ENCODE measurements around the gene PDGFRB.

PDGFRB gene

DNA sequence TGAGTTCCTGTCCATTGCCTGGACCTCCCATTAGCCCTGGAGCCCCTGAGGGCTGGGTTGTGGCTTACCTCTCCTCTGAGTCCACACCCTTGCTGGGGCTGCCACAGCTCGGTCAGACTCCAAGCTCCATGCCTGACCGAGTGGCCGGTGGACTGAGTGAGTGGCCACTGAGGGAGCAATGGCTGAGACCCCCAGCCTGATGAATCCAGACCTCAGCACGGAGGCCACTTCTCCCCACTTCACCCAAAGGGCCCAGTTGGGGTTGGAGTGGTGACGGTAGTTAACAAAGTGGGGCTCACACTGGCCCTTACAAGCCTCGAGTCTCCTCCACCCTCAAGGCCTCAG lies 28.8 kb downstream of the PDGFRB start:
- no peak for DNase-seq

DNA sequence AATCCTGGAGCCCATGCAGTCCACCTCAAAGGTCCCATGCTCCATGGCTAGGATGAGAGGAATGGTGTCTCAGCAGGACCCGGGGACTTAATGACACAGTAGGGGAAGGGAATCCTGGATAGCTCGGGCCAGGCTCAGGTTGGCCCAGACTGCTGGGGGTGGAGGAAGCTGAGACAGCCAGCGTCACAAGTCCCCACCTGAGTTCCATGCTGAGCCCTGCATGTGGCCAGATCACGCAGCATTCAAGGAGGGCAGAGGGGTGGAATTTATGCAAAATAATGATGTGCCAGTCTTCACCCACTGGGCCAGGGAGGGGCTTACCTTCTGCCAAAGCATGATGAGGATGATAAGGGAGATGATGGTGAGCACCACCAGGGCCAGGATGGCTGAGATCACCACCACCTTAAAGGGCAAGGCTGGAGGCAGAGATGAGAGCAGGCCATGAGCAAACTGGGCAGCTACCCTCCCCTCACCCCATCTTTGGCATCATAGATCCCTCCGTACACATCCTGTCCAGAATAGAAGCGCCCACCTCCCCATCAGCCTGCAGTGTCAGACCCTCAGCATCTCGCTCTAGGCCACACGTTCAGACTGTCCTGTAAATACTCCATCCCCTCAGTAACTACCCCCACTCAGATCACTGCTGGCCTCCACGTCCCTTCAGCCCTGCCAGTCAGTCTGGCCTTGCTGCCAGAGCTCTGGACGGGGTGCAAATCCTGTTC lies 29.3 kb downstream of the PDGFRB start:
- no peak for DNase-seq

DNA sequence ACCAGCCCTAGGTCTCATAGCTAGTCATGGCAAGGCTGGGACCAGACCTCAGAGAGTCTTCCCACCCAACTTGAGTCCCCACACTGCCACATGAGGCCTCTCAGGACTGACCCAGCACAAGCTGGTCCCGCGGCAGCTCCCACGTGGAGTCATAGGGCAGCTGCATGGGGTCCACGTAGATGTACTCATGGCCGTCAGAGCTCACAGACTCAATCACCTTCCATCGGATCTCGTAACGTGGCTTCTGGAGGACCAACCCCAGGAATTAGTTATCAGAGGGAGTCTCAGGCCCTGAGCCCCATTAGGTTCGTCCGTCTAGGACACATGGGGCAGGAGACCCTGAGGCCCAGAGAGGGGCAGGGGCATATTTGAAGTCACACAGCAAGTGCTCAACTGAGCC lies 30.3 kb downstream of the PDGFRB start:
- DNase-seq = no peak

DNA sequence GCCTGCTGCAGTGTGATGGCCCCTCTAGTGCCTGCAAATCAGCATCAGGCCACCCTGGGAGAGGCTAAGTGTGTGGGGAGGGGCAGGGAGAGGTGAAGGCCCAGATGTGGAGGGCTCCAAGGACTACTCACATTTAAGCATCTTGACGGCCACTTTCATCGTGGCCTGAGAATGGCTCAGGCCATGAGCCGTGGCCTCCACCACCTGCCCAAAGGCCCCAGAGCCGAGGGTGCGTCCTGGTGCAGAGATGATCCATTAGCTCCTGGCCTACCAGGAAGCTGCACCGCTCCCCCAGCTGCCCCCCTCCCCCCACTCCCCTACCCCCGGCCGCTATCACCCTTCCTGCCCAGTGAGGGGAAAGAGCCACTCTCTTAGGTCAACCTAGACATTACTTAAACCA lies 31.0 kb downstream of the PDGFRB start:
- no peak for DNase-seq

DNA sequence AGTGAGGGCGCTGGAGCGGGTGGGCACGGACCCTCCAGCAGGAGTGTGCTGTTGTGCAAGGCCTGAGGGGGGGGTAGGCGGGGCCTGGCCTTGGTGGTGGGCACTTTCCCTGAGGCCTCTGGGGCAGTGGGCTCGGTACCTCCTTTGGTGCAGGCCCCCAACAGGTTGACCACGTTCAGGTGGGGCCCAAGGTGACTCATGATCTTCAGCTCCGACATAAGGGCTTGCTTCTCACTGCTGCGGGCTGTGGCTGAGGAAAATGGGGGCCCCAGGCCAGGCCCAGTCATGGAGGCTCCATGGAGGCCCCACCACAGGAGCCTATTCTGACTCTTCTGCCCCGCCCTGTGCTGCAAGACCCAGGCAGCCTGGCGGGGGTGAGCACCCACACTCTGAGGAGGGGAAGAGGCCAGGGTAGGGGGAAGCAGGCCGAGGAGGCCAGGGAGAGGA lies 31.5 kb downstream of the PDGFRB start:
- DNase-seq = no peak

DNA sequence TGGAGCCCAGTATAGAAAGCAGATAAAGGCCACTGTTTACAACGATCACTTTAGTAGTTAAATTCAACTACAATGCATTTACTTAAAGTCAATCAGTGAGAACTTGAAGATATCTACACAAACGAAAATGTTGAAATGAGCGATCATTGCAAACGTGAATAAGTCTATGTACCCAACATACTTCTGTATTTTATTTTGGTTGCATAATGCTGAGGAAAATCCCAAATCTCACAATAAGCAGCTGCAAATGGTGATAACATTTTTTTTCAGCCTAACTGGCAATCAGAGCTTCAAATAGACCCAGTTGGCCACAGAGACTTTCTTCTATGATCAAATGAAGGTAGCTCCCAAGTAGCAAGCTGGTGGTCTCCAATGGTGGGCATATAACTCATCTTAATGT lies 32.1 kb downstream of the PDGFRB start:
- no peak for DNase-seq

DNA sequence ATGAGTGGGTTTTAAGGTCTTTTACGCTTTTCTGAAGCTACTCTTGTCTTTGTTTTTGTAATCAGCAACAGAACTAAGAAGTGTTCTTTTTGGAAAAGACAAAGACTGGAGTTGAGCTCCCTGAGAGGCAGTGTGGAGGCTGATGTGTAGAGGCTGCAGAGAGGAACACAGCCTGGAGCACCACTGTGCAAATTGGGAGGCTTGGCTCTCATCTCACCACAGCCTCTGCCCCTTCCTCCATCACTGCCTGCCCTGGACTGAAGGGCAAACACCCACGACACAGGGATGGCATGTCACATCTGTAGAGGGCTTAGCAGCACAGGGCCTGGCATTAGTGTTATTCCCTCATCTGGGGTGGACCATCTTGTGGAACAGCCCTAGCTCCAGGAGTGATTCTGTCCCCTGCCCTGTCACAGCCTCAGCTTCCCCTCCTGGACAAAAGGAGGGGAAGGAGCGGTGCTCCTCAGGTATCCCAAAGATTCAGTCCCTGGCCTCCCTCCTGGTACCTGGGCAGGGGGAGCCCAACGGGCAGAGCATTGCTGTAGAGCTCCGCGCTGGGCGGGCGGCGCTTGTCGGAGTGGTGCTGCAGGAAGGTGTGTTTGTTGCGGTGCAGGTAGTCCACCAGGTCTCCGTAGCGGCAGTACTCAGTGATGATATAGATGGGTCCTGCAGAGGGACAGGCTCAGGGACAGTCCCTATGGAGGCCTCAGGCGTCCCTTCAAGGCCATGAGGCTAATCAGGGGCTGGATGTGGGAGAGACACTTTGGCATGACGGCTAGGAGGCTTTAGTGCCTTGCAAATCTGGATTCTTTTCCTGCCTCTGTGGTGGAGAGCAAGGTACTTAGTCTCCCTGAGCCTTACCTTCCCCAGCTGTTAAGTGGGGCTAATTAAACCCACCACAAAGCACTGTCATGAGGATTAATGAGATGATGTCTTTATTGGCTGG lies 32.8 kb downstream of the PDGFRB start:
- DNase-seq = no peak

DNA sequence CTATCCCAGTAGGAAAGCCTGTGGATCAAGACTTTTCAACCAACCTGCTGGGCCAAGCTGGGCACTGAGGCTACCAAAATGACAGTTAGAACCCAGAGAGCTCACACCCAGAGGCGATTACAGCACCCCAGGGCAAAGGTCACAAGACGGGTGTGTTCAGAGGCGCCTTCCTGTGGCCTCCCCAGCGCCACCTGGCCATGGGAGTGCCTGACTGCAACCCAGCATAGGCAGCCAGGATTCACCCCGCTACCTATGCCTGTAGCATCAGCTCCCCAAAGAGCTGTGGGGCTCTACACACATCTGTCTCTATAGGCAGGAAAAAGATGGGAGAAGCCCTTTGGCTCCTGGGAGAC lies 33.5 kb downstream of the PDGFRB start:
- no peak for DNase-seq

DNA sequence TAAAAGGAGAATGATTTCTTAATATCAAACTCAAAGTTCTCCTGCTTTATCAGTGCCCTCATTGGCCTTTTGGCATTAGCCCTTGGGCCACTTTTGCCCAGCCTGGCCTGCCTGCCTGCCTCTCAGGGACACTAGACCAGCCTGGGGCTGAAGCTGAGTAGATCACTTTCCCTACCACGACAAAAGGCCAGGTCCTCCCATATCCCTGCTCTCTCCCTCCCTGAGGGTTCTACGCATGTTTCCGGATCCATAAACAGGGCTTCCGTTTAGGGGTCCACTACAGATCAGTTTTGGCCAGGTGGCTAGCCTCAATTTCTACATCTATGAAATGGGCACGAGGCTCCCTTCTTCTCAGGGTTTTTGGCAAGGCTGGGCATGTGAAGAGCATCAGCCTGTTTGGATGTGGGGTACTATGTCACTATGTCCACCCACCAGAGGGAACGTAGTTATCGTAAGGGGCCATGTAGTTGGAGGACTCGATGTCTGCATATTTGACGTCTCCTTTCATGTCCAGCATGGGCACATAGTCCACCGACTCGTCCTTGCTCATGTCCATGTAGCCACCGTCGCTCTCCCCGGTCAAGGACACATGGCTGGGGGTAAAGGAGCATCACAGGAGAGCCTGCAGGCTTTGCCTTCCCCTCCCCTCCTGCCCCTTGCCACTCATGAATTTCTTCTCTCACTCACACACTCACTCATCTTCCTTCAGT lies 34.0 kb downstream of the PDGFRB start:
- no peak for DNase-seq

DNA sequence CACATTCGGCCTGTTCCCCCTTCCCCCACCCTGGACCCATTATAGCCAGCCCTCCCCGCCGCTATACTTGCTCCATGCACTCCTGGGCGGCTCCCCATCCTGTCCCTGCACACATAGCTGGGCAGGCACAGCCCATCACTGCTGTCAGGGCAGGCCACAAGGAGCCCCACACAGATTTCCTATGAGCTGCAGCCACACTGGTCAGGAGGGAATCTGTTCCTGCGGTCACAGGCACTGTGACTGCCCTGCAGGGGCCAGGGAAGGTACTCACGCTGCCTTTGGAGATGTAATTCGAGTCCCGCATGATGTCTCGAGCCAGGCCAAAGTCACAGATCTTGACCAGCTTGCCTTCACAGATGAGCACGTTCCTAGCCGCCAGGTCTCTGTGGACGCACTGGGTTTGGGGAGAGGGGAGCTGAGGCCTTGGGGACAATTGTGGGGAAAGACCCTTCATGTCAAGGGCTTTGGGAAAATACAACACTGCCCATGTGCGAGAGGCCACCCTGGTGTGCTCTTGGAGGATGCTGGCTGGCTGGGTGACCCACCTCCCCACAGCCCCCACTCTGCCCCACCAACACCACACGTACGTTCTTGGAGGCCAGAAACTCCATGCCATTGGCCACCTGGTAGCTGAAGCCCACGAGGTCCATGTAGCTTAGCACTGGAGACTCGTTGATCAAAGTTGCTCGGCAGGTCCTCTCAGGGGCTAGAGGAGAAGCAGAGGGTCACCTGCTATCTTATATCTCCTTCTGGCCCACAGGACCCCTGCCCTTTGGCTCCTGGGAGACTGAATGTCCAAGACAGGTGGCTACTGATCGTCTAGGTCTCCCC lies 34.8 kb downstream of the PDGFRB start:
- no peak for DNase-seq

DNA sequence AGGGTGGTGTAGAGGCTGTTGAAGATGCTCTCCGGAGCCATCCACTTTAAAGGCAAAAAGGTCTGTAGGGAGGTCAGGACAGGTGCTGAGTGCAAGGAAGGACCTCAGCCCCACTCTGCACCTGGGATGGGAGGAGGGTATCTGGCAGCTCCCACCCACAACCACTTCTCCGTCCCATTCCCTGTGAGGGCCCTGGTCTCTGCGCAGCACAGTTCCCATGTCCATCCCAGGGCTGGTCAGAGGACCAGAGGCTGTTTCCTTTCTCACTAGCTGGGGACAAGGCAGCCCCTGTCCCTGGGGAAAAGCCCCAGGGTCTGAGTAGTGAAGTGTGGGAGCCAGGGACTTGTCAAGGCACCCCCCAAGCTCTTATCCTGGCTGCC lies 35.6 kb downstream of the PDGFRB start:
- no peak for DNase-seq

DNA sequence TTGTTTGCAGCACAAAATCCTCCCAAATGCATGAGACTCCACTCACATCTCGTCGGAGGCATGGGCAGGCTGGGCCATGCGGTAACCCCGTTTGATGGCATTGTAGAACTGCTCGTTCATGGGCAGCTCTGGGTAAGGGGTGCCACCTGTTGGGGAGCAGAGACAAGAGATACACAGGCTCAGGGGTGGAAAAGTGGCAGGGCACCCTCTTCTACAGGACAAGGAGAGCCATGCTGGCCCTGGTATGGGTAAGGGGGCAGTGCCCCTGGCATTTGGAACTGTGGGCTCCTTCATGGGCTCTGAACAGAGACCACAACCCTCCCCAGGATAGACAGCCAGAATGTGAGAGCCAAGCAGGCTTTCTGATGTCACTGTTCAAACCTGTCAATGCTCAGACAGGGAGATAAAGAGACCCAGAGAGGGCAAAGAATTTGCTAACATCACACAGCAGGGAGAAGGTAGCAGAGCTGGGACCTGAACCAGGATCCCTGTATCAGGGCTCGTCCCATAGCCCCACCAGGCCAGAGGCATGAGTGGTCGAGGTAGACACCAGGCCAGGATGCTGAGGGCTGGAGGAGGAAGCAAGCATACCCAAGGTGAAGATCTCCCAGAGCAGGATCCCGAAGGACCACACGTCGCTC lies 36.1 kb downstream of the PDGFRB start:
- DNase-seq = no peak

DNA sequence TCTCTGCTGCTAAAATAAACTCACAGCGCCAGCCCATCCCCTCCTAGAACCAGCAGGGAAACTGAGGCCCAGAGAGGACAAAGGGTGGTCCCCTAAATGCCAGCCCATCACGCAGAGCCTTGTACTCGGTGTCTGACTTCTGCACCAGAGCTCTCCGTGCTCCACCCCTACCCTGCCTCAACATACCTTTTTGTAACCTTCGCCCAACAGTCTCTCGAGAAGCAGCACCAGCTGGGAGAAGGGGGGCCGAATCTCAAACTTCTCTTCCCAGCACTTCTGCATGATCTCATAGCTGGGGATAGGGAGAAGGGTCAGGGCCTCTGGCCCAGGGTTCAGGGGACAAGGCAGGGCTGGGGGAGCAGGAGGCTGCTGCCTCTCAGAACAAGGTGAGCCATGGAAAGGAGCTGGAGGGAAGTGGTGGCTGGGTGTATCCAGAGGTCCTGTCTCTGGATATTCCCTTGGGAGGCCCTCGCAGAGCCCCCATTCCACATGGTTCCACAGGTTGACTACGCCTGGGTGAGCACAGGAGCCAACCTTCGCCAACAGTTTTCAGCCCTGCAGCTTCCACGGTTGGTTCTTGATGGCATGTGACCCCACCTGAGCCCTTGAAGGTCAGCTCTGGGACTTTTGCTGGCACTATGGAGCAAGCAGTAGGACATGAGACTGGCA lies 37.0 kb downstream of the PDGFRB start:
- DNase-seq = no peak

DNA sequence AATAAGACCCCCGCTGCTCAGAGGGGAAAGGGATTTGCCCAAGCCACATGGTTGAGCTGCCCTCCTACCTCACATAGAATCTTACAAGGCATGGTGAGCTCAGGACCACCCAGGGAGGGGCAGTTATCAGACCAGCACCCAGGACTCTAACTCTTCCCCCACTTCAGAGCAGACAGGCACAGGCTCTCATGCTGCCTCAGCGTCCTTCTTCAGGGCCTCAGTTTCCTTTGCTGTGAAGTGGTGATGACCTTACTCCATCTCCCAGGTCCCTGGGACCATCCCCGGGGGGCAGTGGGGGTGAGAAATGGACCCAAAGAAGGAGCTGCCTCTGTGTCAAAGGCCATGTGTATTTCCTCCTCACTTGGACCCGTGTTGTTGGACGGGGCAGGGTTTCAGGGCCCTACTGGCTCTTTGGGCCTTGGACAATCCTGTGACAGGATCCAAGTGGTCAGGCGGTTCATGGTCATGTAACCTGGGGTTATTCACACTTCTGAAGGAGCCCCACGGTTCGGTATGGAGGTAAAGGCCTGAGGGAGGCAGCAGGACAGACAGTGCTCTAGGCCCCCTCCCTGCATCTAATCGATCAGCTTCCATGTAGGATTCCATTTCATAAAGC lies 37.6 kb downstream of the PDGFRB start:
- no peak for DNase-seq

DNA sequence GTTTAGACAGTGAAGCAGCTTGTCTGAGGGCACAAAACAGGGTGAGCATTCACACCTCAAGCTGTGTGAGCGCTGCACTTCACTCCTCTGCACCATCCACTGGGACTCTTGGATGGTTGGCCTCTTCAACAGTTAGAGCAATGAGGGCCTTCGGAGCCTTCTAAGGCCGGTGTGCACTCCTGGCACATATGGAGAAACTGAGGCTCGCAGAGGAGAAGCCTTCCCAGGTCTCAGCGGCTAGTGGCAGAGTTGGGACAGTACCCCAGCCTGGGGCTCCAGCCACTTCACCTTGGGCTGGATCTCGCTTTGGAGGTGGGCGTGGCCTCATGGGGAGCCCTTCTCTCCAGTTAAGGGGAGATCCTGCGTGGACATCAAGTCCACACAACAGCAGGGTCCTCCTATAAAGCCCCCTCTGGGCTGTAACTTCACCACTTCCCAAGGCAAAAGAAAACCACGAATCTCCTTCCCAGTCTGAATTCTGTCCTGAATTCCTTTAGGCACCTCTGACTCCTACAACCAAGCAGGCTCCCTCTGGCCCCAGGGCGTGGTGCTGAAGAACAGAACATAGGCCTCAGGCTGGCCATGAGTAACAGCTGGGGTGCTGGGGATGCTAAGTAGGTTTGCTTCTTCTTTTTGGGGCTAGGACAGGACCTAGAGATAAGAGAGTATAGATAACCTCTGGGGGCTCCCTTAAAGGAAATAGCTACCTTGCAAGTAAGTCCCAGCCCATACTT lies 38.8 kb downstream of the PDGFRB start:
- DNase-seq = no peak

DNA sequence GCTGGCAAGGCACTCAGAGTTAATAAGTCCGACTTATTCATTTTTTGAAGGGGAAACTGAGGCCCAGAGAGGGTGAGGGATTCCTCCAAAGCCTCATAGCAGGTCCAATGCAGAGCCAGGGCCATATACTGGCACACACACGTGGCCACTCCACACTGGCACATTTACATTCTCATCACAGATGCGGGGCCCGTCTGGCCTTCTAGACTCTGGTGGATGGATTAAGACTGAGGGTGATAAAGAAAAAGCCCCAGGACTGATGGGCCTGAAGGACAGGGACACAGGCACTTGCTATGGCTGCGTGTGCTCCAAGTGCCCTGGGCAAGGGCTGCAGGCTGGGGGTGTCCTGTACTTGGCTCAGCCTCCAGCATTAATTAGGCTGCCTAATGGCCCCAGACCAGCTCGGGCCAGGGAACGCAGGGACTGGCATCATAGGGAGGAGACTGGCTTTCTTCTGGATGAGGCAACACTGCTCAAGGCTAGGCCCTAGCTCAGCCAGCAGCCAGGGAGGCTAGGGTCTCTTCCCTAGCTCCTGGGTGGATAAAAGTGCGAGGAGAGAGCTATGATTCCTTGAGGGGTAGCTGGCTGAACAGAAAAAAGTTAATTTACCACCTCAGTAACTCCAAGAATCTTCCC lies 40.8 kb downstream of the PDGFRB start:
- no peak for DNase-seq

DNA sequence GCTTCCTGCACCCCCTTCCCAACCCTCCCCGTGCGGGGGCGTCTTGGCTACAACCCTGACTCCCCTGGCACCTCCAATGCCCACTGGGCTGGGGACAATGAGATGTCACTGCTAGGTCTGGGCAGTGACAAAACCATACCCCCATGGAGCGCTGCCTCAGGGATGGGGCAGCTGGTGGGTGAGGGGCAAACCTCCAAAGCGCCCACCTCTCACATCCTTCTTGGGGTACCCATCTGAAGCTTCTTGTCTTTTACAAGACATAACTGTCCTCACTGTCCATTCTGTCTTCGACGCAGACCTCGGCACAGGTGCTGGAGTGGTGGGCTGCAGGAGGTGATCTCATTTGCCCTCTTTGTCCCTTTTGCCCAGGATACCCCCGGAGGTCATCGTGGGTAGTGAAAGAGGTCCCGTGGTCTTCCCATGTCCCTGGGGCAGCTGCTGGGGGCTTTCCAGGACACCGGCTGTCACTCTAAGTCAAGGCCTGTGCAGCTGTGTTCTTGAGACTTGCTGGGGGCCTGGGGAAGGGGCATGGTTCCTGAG lies 41.5 kb downstream of the PDGFRB start:
- no peak for DNase-seq

DNA sequence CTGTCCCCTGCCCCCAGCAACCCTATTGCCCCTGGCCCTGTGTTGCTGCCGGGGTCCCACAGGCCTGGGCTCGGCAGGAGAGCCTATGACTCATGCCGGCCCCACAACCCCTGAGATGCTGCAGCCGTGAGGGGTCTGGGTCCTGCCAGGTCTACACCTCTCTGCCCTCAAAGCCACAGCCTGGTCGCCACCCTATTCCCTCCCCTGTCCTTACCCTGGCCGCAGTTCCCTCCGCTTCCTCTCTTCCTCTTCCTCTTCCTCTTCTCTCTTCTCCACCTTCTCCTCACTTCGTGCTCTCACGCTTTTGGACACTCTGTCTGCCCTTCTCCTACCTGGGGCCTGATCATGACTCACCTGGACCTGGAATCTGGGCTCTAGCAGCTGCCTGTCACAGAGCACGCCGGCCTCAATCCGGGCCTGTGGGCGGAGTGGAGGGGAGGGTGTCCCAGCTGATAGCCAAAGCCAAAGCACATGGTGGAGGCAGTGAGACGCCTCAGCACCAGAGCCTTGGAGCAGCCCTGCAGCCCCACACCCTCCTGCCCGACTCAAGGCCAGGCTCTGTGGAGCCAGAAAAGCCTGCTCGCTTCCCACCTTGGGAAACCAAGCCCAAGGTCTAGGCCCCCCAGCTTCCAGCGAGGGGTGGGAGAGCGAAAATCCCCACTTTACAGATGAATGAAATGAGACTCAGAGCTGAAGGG lies 42.4 kb downstream of the PDGFRB start:
- DNase-seq = no peak
